Head of caudate nucleus (tissue), 42 donors: Measurements from ENCODE around the gene TP53I13.

ENCODE experiments used
- DNase-seq, 42 donors: peaks; one replicate each; pipeline versions ENCODE4 v3.0.0 to v3.0.0-alpha.2; 2020 to 2021; ENCODE audit warnings: mixed read lengths in 7 of 42
- intact Hi-C: fragments of 100-400 bp; cut with DNase I; formaldehyde crosslinking; loops from one replicate; pipeline ENCODE4 v1.15.0; 2022

Gene TP53I13

GRCh38 chr17:29588562-29589411 lies 20.3 kb downstream of the TP53I13 start:
- DNase-seq, result peak in 29 of 42 donors; percentile 55 to 82 (median 65)
- intact Hi-C loops, result no loop called here

- peak; percentile 63 to 95 (median 89) for DNase-seq
- intact Hi-C loops, result no loop called here
Observed at GRCh38 chr17:29589524-29590410, 21.3 kb downstream of the TP53I13 start, which contains the start of gene GIT1. Gene GIT1 (minus strand): TSS chr17:29589648. CDS start chr17:29589378, 270 bp downstream.

DNA sequence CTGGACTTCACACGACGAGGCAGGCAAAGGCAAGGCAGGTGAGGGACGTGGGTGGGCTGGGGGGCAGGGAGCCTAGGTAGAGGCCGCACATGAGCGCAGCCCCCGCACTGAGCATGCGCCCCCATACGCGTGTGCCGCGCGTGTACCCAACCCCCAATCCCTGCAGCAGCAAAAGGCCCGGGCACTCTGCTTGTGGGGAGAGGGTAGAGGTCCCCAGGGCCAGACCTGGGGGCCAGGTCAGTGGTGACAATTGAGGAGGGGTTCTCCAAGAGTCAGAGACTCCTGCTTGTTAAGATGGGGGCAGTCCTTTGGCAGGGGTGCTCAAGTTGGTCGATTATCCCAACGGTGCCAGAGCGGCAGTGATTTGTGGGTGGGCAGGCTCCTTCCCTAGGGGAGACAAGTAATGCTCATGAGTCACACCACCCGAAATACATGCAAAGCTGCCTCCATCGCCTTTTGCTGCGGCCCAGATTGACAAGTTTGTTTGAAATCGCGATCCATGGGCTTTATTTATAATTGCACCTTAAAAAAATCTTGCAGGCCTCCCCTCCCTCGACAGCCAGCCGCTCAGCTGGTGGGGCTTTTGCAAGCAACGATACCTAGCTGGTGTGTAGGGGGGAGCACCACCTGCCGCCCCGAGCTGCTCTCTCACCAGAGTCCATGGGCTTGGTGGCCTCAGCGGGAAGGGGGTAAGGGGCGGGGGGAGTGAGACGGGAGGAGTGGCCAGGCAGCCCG lies 22.1 kb downstream of the TP53I13 start:
- peak in 33 of 42 donors; percentile 54 to 87 (median 72) for DNase-seq
- intact Hi-C loops, result no loop called here

DNA sequence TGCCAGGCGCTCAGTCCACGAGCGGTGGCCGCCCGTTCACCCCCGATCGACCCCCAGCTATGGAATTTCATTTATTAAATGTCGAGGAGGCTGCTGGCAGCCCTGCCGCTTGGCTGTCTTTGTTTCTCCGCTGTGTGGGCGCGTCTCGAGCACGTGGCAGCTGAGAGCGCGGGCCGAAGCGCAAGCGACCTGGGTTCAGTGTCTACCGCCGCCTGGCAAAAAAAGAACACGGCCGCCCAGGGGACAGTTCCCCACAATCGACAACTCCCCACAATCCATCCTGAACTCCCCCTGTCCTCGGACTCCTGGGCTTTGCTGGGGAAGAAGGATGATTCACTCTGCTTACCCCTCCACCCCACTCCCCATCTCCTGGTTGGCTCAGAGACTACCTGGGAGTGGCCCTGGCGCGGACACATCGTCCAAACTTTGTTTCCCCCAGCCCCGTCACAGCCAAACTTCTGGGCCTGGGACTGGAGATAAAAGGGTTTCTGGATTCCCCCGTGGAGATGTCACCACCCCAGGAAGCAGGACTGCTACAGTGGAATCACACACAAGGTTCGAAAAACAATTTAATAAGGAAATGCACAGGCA lies 22.7 kb downstream of the TP53I13 start:
- peak in 36 of 42 donors; percentile 56 to 85 (median 71) for DNase-seq
- intact Hi-C loops, result no loop called here

DNA sequence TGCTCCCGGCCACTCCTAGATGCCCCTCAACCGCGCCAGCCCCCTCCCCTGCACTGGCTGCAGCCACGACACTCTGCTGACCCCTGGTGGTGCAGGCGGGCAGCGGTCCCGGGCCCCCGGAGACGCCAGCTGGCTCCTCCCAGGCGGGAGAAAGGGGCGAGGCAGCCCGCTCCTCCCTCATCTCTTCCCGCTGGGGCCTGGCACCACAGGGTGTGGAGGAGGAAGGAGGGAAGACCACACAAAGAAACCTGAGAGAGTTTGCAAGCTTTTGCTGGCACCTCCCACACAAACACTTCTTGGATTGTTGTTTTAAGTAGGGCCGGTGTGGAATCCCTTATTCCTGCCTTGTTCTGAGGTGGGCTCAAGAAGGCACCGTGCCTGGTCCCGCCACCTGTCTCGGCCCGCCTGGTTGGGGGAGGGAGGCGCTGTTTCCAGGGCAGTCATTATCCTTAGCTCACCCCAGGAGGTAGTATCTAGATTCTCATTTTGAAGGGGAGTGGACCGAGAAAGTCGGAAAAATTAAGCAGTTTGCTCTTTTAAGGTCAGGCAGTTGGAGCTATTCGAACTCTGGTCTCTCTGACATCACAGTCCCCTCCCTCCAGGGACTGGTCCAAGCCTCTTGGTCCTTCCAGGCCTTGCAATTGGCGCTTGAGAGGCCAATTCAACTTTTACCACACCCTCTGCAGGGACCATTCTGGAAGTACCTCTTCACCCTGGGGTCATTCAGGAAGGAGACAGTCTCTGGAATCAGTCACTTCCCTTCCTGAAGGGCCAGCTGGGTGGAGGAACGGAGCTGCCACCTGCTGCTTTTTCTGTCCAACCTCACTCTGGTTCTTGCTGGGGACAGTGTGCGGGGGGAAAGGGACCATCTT lies 23.5 kb downstream of the TP53I13 start:
- intact Hi-C loops, result no loop called here
- DNase-seq, result peak; percentile 83 to 98 (median 94)

DNA sequence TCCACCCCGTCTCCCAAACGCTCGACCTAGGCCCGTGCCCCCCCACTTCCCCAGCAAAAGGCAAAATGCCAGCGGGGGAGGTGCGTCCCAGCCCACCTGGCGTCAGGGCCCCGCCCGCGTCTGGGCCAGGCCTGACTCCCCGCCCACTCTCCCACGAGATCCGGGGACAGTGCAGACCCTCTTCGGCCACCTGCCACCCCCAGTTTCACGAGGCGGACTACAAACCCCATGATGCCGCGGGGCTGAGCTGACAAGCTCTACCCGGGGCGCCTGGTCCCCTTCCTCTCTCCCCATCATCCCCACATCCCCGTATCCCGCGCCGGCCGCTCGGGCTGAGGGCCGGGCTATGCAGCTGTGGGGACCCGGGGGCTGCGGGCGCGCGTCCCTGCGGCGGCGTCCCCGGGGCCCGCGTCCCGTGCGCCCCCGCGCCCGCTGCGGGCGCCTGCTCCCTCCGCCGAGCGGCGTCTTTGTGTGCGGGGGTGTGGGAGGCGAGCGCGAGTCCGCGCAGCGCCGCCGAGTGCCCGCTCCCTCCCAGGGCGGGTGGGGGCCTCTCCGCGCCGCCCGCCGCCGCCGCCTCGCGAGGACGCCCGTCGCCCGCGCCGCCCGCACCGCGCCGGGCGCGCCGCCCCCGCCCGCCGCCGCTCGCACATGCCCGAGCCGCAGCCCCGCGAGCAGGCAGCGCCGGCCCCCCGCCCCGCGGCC lies 24.5 kb downstream of the TP53I13 start, which contains the start of gene ANKRD13B:
Gene ANKRD13B (plus strand): TSS at position 283 of the 702 bp plus-strand sequence. CDS start 490 bp downstream, outside the sequence.
- peak in 39 of 42 donors; percentile 61 to 92 (median 82) for DNase-seq

DNA sequence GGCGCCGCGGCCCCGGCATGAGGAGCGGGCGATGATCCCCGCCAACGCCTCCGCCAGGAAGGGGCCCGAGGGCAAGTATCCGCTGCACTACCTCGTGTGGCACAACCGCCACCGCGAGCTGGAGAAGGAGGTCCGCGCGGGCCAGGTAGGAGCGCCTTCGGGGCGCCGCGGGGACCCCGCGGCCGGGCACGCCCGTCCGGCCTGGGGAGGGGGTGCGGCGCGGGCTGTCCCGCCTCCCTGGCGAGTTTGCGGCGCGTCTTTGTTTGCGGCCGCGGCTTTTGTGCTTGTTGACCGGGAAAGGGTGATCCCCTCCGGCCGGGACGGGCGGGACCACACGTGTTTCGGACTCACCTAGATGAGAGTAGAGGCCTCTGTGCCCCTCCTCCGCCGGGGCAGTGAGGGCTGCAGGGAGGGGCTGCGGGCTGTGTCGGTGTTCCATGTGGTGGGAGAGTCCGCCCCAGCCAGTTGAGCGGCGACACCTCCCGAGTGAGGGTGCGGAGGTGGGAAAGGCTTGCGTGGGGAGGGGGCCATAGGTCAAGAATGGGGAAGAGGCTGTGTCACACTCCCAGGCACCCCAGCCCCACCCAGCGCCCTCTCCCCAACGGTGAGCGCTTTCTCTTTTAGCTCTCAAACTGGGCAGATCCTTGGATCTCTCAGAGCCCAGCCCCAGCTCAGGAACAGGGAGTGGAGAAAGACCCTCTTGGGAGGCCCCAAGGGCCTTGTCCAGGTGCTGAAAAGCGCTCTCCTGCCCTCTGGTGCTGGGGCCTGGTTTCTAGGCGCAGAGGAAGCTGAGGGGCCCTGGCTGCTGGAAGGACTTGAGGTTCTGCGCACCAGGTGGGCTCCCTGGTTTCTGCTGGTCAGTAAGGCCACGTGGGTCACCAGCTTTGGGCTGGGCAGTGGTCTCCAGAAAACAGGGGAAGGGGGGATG lies 25.4 kb downstream of the TP53I13 start:
- intact Hi-C loops, result no loop called here

More for the DNA sequence above, 24.5 kb downstream of the TP53I13 start, which contains the start of gene ANKRD13B:
- intact Hi-C loops, result no loop called here

GRCh38 chr17:29594519-29595090 lies 26.1 kb downstream of the TP53I13 start:
- intact Hi-C loops, result no loop called here
- peak in 7 of 42 donors; percentile 2 to 16 (median 7) for DNase-seq

More for the DNA sequence above, 25.4 kb downstream of the TP53I13 start:
- DNase-seq, result peak in 14 of 42 donors; percentile 24 to 69 (median 32)

DNA sequence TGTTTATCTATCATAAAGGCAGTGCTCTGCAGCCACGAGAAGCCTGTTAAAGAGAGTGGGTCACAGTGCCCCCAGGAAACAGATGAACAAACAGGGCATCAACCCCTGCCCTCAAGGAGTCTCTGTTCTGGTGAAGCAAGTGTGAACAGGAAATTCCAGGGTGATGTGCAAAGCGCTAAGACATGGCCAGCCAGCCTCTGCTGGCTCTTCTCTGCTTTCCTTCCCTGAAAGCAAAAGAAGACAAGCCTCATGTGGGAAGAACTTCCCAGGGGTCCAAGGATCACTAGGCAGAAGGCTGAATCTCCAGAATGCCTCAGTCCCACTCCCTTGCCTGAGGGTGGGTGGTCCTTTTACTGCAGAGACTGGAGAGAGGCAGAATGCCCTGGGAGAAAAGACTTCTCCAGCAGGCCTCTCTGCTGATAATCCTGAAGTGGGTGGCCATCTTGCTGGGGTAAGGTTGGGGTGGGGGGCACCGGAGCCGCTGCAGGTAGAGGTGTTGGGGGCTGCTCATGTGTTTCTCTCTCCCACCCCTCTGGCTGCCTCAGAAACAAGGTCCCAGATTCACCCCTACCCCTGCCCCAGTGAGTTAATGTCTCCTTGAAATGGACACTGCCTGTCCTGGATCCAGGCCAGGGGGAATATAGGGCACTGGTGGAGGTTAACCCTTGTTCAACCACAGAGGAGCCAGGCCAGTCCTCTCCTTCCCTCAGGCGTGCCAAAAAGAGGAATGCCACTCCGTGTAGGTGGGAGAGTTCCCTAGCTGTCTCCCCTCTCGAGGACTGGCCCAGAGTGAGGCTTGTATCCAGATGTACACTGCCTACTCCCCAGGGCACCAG lies 26.8 kb downstream of the TP53I13 start:
- DNase-seq, result peak in 3 of 42 donors; percentile 3 to 7 (median 4)
- intact Hi-C loops, result no loop called here

- DNase-seq, result peak in 5 of 42 donors; percentile 2 to 19 (median 6)
- intact Hi-C loops, result no loop called here
Observed at GRCh38 chr17:29595943-29596774, 27.7 kb downstream of the TP53I13 start.

- intact Hi-C loops, result no loop called here
- DNase-seq, result peak in 2 of 42 donors; percentile 2
Observed at GRCh38 chr17:29596811-29597210, 28.3 kb downstream of the TP53I13 start.

- DNase-seq, result peak in 5 of 42 donors; percentile 2 to 16 (median 10)
- intact Hi-C loops, result no loop called here
Observed at GRCh38 chr17:29597361-29598172, 29.1 kb downstream of the TP53I13 start.
